HepG2 (cell line): ENCODE data around the gene HINT2. TPM values are rescaled to one million over a fixed set of nuclear protein-coding genes. Genes with fewer than 3 reads are reported as not detected.

Experiments used
- AKNA ChIP-seq: sonication (generic); formaldehyde crosslinking; IDR thresholded peaks from 2 replicates; pipeline ENCODE4 v1.4.0; 2020; ENCODE audit warnings: missing genetic modification reagents, borderline replicate concordance
- ATF3 ChIP-seq: sonication (generic); formaldehyde crosslinking; IDR thresholded peaks from 2 replicates; pipeline ENCODE4 v1.4.0; 2020; ENCODE audit warnings: missing genetic modification reagents
- CEBPB ChIP-seq: IDR thresholded peaks from 2 replicates; pipeline ENCODE4 v1.6.1; 2011; ENCODE audit warnings: low read depth, low read length, improper control_type of control experiment, borderline replicate concordance
- CERS6 ChIP-seq: sonication (generic); formaldehyde crosslinking; IDR thresholded peaks from 2 replicates; pipeline ENCODE4 v1.5.0; 2020; ENCODE audit warnings: missing genetic modification reagents
- FOXC1 ChIP-seq: sonication (generic); formaldehyde crosslinking; IDR thresholded peaks from 2 replicates; pipeline ENCODE4 v1.8.0; 2022; ENCODE audit warnings: mild to moderate bottlenecking, missing genetic modification reagents, borderline replicate concordance
- FOXO1 ChIP-seq: sonication (generic); formaldehyde crosslinking; IDR thresholded peaks from 2 replicates; pipeline ENCODE4 v1.4.0; 2020; ENCODE audit warnings: missing genetic modification reagents
- HMGXB3 ChIP-seq: sonication (generic); formaldehyde crosslinking; IDR thresholded peaks from 2 replicates; pipeline ENCODE4 v1.4.0; 2020; ENCODE audit warnings: missing genetic modification reagents, borderline replicate concordance
- LCORL ChIP-seq, 2 experiments: fragments of 450-650 bp in 1 of 2; sonication (generic) in 1 of 2; formaldehyde crosslinking in 1 of 2; IDR thresholded peaks; 2 replicates each; pipeline versions ENCODE4 v1.5.0 to v1.6.1; 2017 to 2020; ENCODE audit warnings: antibody characterized with exemption in 1 of 2, missing genetic modification reagents in 1 of 2
- NFYB ChIP-seq: sonication (generic); formaldehyde crosslinking; IDR thresholded peaks from 2 replicates; pipeline ENCODE4 v1.4.0; 2020; ENCODE audit warnings: missing genetic modification reagents
- SP5 ChIP-seq: IDR thresholded peaks from 2 replicates; pipeline ENCODE4 v1.6.1; 2016; ENCODE audit warnings: low read depth, borderline replicate concordance
- TMF1 ChIP-seq: sonication (generic); formaldehyde crosslinking; IDR thresholded peaks from 2 replicates; pipeline ENCODE4 v1.8.1; 2022; ENCODE audit warnings: low read depth, missing genetic modification reagents
- YEATS4 ChIP-seq: sonication (generic); formaldehyde crosslinking; IDR thresholded peaks from 2 replicates; pipeline ENCODE4 v1.4.0; 2020; ENCODE audit warnings: missing genetic modification reagents, borderline replicate concordance
- ZNF143 ChIP-seq: sonication (generic); formaldehyde crosslinking; IDR thresholded peaks from 2 replicates; pipeline ENCODE4 v1.4.0; 2020; ENCODE audit warnings: missing genetic modification reagents
- ZNF337 ChIP-seq: sonication (generic); formaldehyde crosslinking; IDR thresholded peaks from 2 replicates; pipeline ENCODE4 v1.5.1; 2020; ENCODE audit warnings: missing genetic modification reagents, low read depth, mild to moderate bottlenecking, borderline replicate concordance
- ZNF367 ChIP-seq: sonication (generic); formaldehyde crosslinking; IDR thresholded peaks from 2 replicates; pipeline ENCODE4 v1.4.0; 2020; ENCODE audit warnings: missing genetic modification reagents, borderline replicate concordance
- ZNF431 ChIP-seq: sonication (generic); formaldehyde crosslinking; IDR thresholded peaks from 2 replicates; pipeline ENCODE4 v1.9.0; 2022; ENCODE audit warnings: missing genetic modification reagents, low read depth, mild to moderate bottlenecking, borderline replicate concordance
- ZNF543 ChIP-seq: sonication (generic); formaldehyde crosslinking; IDR thresholded peaks from 2 replicates; pipeline ENCODE4 v1.4.0; 2020; ENCODE audit warnings: mild to moderate bottlenecking, missing genetic modification reagents
- ZNF691 ChIP-seq: sonication (generic); formaldehyde crosslinking; IDR thresholded peaks from 2 replicates; pipeline ENCODE4 v1.4.0; 2020; ENCODE audit warnings: missing genetic modification reagents, low read depth, mild to moderate bottlenecking, borderline replicate concordance
- polyA plus RNA-seq, 8 experiments: library from polyadenylated mRNA; depleted of rRNA in 3 of 8; stranded (reverse) in 7 of 8; unstranded in 1 of 8; fragments of >200 nt; fragmentation: Illumina TruSeq in 4 of 8; extraction: Trizol in 4 of 8; gene quantifications; 2 replicates each; pipeline versions ENCODE4 v1.2.1 to v1.2.3, GENCODE V29; 2011 to 2016; ENCODE audit warnings: low read depth in 4 of 8, missing spikeins in 1 of 8, mixed read lengths in 1 of 8; ENCODE audit not compliant: insufficient read depth in 1 of 8
- total RNA-seq, 5 experiments: library from RNA; depleted of rRNA; stranded (reverse); fragments of >200 nt; fragmentation: Illumina TruSeq; extraction: Trizol; gene quantifications; 2 replicates each; pipeline ENCODE4 v1.2.3, GENCODE V29; 2016; ENCODE audit warnings: low read depth in 1 of 5

HINT2 gene
- total and polyA plus RNA-seq, 2 of the 13 experiments (the other 11 are each of a cell fraction or from before 2014, with no cell fraction given), result 37.9 to 56.2 TPM

- TF ChIP-seq AKNA (CRISPR knock-in tag), result no peak
- TF ChIP-seq NFYB, result no peak
- TF ChIP-seq ATF3 (CRISPR knock-in tag), result no peak
- TF ChIP-seq YEATS4 (CRISPR knock-in tag), result no peak
- peak; percentile 36; the same call in 1 of the 2 replicates for TF ChIP-seq ZNF691 (CRISPR knock-in tag)
- peak; percentile 63; the same call in 1 of the 2 replicates for TF ChIP-seq ZNF143
- TF ChIP-seq ZNF543, result no peak
- 0 out of 2 replicates have a peak, but pooled peaks have one; percentile 24 for TF ChIP-seq FOXO1 (CRISPR knock-in tag)
- no peak for TF ChIP-seq TMF1 (CRISPR knock-in tag)
- no peak for TF ChIP-seq ZNF337 (CRISPR knock-in tag)
- no peak for TF ChIP-seq SP5
- no peak for TF ChIP-seq LCORL (IDR thresholded peaks at IDR 0.05)
- TF ChIP-seq LCORL (CRISPR knock-in tag; IDR thresholded peaks at IDR 0.05), result no peak; the same call in 1 of the 2 replicates
- TF ChIP-seq HMGXB3 (CRISPR knock-in tag), result peak; percentile 73; the same call in 1 of the 2 replicates
- TF ChIP-seq ZNF431 (CRISPR knock-in tag), result no peak
- TF ChIP-seq CERS6, result no peak
- no peak for TF ChIP-seq ZNF367
- TF ChIP-seq FOXC1 (CRISPR knock-in tag), result 0 out of 2 replicates have a peak, but pooled peaks have one; percentile 15
- no peak for TF ChIP-seq CEBPB
These were observed 2.7 kb downstream of the HINT2 start, which contains the start of gene SPAG8 (continued) for GRCh38 chr9:35812025-35812602.
